ENCODE measurements around the gene KMT2E.
"Not testable (repeated sequence)": the region's sequence is repeated elsewhere in the genome, so short reads cannot be mapped to it uniquely, and the experiment has no call there.

KMT2E gene

GRCh38 chr7:104968648-104969047, 45.4 kb upstream of the KMT2E start:
- CTCF ChIA-PET, result interaction anchor here (1.6 to 11.7 kb wide), 2 partner anchors 11 to 28 kb away, joined by 5 to 140 read pairs; no protein-coding TSS in a partner anchor
- no peak for TF ChIP-seq CTCF (IDR thresholded peaks at IDR 0.05; ENCODE audit: control extremely low read depth, extremely low read depth, low read depth, missing control alignments)
- DNase-seq (ENCODE audit: extremely low spot score), result no peak
- POLR2A ChIA-PET, result no interaction called here

GRCh38 chr7:104969183-104969582, 44.8 kb upstream of the KMT2E start:
- DNase-seq (ENCODE audit: extremely low spot score), result no peak
- POLR2A ChIA-PET, result no interaction called here

GRCh38 chr7:104971290-104972071, 42.5 kb upstream of the KMT2E start:
- POLR2A ChIA-PET, result no interaction called here
- DNase-seq (ENCODE audit: extremely low spot score), result no peak
- CTCF ChIA-PET, result interaction anchor here (1.8 to 11.7 kb wide), 3 partner anchors 8 to 10 kb away, joined by 6 to 140 read pairs (median 6); no protein-coding TSS in a partner anchor
- no peak for TF ChIP-seq CTCF (IDR thresholded peaks at IDR 0.05; ENCODE audit: control extremely low read depth, extremely low read depth, low read depth, missing control alignments)

More at GRCh38 chr7:104969183-104969582, 44.8 kb upstream of the KMT2E start:
- CTCF ChIA-PET, result interaction anchor here (0.7 to 11.7 kb wide), 3 partner anchors 11 to 51 kb away, joined by 3 to 140 read pairs (median 3); no protein-coding TSS in a partner anchor
- no peak for TF ChIP-seq CTCF (IDR thresholded peaks at IDR 0.05; ENCODE audit: control extremely low read depth, extremely low read depth, low read depth, missing control alignments)

GRCh38 chr7:104972500-104972899, 41.5 kb upstream of the KMT2E start:
- TF ChIP-seq CTCF (IDR thresholded peaks at IDR 0.05; ENCODE audit: control extremely low read depth, extremely low read depth, low read depth, missing control alignments), result no peak
- ChIA-PET POLR2A (interaction anchor here (0.6 kb wide), 1 partner anchor 35 kb away, joined by 4 read pairs; no protein-coding TSS in a partner anchor), CTCF (interaction anchor here (1.1 to 11.7 kb wide), 4 partner anchors 8 to 19 kb away, joined by 3 to 140 read pairs (median 6); no protein-coding TSS in a partner anchor)
- no peak for DNase-seq (ENCODE audit: extremely low spot score)

- ChIA-PET CTCF (interaction anchor here (1.1 to 11.7 kb wide), 4 partner anchors 7 to 19 kb away, joined by 3 to 140 read pairs (median 6); no protein-coding TSS in a partner anchor), POLR2A (no interaction called here)
- no peak for TF ChIP-seq CTCF (IDR thresholded peaks at IDR 0.05; ENCODE audit: control extremely low read depth, extremely low read depth, low read depth, missing control alignments)
- DNase-seq (ENCODE audit: extremely low spot score), result no peak
Measured at GRCh38 chr7:104973227-104973626, 40.8 kb upstream of the KMT2E start.

GRCh38 chr7:104973909-104974415, 40.0 kb upstream of the KMT2E start:
- no peak for TF ChIP-seq CTCF (IDR thresholded peaks at IDR 0.05; ENCODE audit: control extremely low read depth, extremely low read depth, low read depth, missing control alignments)
- ChIA-PET CTCF (interaction anchor here (1.1 to 11.7 kb wide), 2 partner anchors 6 to 17 kb away, joined by 3 to 140 read pairs; no protein-coding TSS in a partner anchor), POLR2A (no interaction called here)
- DNase-seq (ENCODE audit: extremely low spot score), result no peak

- POLR2A ChIA-PET; DNase-seq (ENCODE audit: extremely low spot score): not testable (repeated sequence)
- CTCF ChIA-PET, result interaction anchor here (9.0 kb wide), 1 partner anchor 7 kb away, joined by 140 read pairs; no protein-coding TSS in a partner anchor
Measured at GRCh38 chr7:104975553-104975952, 38.5 kb upstream of the KMT2E start.

All from GM10248 (cell line).